ENCODE measurements around the gene SNRPB2. TPM values are rescaled to one million over a fixed set of nuclear protein-coding genes. Genes with fewer than 3 reads are reported as not detected.

SNRPB2 gene
- total and polyA plus RNA-seq, 9 of the 15 experiments (the other 6 are each of a cell fraction or from before 2014, with no cell fraction given): 40.0 to 131 (median 89.4) TPM

DNA sequence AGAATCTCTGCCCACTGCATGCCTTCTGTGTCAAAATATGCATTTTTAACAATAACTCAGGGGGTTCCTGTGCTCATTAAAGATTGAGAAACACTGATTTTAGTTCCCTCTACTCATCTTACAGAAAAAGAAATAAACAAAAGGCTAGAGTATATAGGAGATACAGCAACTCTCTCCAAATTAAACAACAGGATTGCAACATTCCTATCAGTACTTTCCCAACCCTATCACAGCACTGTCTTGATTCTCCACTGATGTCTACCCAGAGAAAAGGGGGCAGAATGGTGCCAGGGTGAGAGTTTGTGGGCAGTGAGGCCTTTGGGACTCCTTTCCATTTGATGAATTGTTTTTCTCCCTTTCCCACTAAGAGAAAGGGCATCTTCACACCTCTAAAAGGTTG is 23.1 kb downstream of the SNRPB2 start (continued):
- TF ChIP-seq ZNF407 (IDR thresholded peaks at IDR 0.05; ENCODE audit: low read depth) (no peak), TCF3 (CRISPR knock-in tag; IDR thresholded peaks at IDR 0.05) (no peak), KLF10 (CRISPR knock-in tag; IDR thresholded peaks at IDR 0.05) (no peak)

Data from K562 (cell line).